Esophagus muscularis mucosa (tissue), 4 donors: ENCODE results near the gene AMER3. TPM values are rescaled to one million over a fixed set of nuclear protein-coding genes. Genes with fewer than 3 reads are reported as not detected.
A peak's percentile ranks its signal among the peaks of the same experiment; 100 is the strongest.
"Not testable (repeated sequence)": the region's sequence is repeated elsewhere in the genome, so short reads cannot be mapped to it uniquely, and the experiment has no call there.

ENCODE experiments used
- DNase-seq: peaks from one replicate; pipeline ENCODE4 v3.0.0-alpha.2; 2017; ENCODE audit errors: extremely low spot score
- H3K27ac ChIP-seq, 4 donors: fragments of 200-600 bp; sonication (generic); replicated peaks in 1 of 4; 1 replicate in 3 of 4; 2 replicates in 1 of 4; pipeline ENCODE4 v1.5.1; 2016 to 2019; ENCODE audit warnings: mild to moderate bottlenecking in 1 of 4
- H3K27me3 ChIP-seq, 4 donors: fragments of 200-600 bp; sonication (generic); one replicate each; pipeline versions ENCODE4 v1.5.1 to v1.6.0; 2016 to 2019
- H3K36me3 ChIP-seq, 4 donors: fragments of 200-600 bp; sonication (generic); one replicate each; pipeline ENCODE4 v1.5.1; 2016 to 2019
- H3K4me1 ChIP-seq, 4 donors: fragments of 200-600 bp; sonication (generic); one replicate each; pipeline ENCODE4 v1.5.1; 2016 to 2019
- H3K4me3 ChIP-seq, 4 donors: fragments of 200-600 bp; sonication (generic); 1 replicate in 2 of 4; 2 replicates in 2 of 4; pipeline ENCODE4 v1.5.1; 2016 to 2019; ENCODE audit warnings: mild to moderate bottlenecking in 4 of 4, moderate library complexity in 1 of 4
- H3K9me3 ChIP-seq, 4 donors: fragments of 200-600 bp; sonication (generic); 1 replicate in 3 of 4; 2 replicates in 1 of 4; pipeline ENCODE4 v1.5.1; 2016 to 2019
- EP300 ChIP-seq: sonication (generic); formaldehyde crosslinking; IDR thresholded peaks from one replicate; pipeline ENCODE4 v1.6.1; 2017; ENCODE audit warnings: antibody characterized with exemption
- POLR2A ChIP-seq: fragments of 450-650 bp; IDR thresholded peaks from one replicate; pipeline ENCODE4 v1.6.1; 2017; ENCODE audit warnings: antibody characterized with exemption, moderate library complexity, mild to moderate bottlenecking, low read depth
- POLR2AphosphoS5 ChIP-seq, 2 donors: sonication (generic); formaldehyde crosslinking; IDR thresholded peaks; one replicate each; pipeline ENCODE4 v1.6.1; 2017; ENCODE audit warnings: antibody characterized with exemption in 2 of 2
- WGBS: methylation state at CpG from one replicate; pipeline ENCODE4 v1.1.5; 2018; 5-methylcytosine and 5-hydroxymethylcytosine counted together
- intact Hi-C: fragments of 100-400 bp; cut with DNase I; formaldehyde crosslinking; loops from one replicate; pipeline ENCODE4 v1.15.1; 2023
- total RNA-seq, 4 donors: library from RNA; depleted of rRNA; stranded (reverse); fragments of >200 nt; gene quantifications; one replicate each; pipeline versions ENCODE4 v1.1.0 to v1.2.1, GENCODE V29; 2016
- TF ChIP-seq, protein P1 (sequence below), 3 experiments: fragments of 200-600 bp in 2 of 3; fragments of 450-650 bp in 1 of 3; sonication (generic) in 2 of 3; IDR thresholded peaks; one replicate each; pipeline ENCODE4 v1.5.1; 2017 to 2019; ENCODE audit warnings: antibody characterized with exemption in 3 of 3, mild to moderate bottlenecking in 2 of 3, moderate library complexity in 1 of 3

AMER3 gene, protein sequence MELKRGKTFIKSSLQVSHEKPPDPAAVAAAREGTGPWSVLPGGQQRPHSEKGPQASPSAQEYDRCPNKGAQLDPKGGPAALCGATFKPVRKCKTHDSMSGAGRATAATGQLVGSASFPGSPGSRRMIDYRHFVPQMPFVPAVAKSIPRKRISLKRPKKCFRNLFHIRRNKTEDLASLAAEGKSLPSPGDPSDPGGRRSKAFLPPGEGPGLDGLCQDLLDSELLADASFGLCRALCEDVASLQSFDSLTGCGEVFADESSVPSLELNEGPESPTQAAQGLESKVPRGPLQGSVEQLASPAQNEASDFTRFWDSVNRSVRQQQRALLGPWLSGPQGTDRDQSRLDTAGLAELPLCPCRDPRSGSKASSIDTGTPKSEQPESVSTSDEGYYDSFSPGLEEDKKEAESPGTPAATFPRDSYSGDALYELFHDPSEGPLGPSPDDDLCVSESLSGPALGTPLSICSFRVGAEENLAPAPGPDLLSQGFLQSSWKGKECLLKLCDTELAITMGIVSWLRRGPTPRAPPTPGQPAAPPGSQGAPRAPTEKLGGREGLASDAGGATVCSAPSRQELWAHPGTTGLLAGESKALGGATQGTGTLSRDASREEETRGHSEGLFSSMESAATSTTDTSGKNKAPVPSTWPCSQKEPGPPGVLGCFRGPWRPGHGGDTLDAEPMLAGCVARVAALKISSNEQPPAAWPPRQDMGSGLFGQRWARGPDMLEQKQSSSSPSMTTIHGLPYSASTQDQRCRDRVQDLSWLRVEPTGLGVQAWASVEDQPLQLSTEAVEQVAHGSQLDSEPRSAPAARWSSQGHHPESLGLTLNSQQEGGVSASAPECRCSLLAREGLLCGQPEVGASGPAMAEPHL
- under 1 TPM in 1 of 4 donors, not detected in 3; 0.06 TPM for total RNA-seq

DNA sequence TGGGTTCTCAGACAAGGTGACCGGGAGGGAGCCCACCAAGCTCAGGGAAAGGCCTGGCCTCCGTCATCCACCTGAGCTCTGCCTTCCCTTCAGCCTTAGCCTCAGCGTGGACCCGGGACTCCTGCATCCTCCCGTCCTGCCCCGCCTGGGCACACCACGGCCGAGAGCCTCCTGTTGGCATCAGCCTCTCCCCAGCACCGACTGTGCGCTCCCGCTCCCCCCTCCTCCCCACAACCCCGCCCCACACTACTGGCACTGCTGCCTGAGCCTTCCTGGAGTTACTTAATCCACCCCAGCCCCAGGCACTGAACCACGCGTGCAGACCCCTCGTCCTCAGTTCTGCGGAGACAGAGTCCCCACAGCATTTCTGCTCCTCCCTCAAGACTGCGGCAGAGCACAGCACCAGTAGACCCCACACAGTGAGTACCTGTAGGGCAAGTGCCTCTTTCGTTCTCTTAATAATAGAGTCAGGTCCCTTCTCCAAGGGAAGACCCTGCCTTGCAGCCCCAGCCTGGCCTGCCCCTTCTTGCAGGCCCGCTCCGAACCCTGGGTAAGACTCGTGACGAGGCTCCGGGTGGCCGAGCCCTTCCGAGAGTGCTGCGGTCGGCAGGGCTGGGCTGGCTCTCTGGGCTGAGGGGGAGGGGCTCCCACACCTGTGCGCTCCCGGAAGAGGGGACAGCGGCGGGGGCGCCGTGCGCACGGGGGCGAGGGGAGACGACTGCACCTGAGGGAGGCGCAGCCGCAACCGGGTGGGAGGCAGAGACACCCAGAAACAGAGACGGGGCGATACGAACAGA, at the start of gene AMER3:
Gene AMER3, plus strand, starts transcription at position 285 of the 797 bp plus-strand sequence. CDS start 6,533 bp downstream, outside the sequence.
- Histone ChIP-seq H3K4me1 (peaks cover 0 to 15% (median 7%) of the 10 kb centered on the region in 4 donors), H3K4me3 (peak within 1 kb of the TSS; percentile 19 to 49 (median 31)), H3K36me3 (no peaks in the 10 kb centered on the region), H3K27ac (no peak within 1 kb of the TSS), H3K9me3 (no peaks in the 10 kb centered on the region), H3K27me3 (peaks cover 0 to 88% (median 24%) of the 10 kb centered on the region in 4 donors)
- peak; percentile 79 for DNase-seq
- WGBS, result 1% methylated on average over 27 of the region's 43 CpGs
- intact Hi-C loops, result no loop called here
- TF ChIP-seq POLR2A (no peak), POLR2AphosphoS5 (IDR thresholded peaks at IDR 0.05) (no peak), EP300 (no peak)

DNA sequence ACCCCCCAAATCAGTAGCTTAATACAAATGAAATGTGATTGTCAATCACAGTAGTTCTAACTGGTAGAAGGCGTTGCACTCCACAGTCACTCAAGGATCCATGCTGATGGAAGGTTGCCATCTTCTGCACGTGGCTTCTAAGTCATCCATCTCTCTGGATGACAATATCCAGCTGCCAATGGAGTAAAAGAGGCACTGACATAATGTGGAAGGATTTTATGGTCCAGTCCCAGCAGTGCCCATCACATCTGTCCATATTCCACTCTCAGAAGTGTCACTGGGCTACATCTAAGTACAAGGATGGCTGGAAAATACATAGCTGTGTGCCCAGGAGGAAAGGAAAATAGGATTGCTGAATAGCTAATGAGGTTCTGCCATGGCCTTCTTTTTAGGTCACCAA, 40.5 kb upstream of the AMER3 start:
- intact Hi-C loops, DNase-seq: not testable (repeated sequence)
- no CpG with 5 or more reads among the region's 2 CpGs for WGBS

DNA sequence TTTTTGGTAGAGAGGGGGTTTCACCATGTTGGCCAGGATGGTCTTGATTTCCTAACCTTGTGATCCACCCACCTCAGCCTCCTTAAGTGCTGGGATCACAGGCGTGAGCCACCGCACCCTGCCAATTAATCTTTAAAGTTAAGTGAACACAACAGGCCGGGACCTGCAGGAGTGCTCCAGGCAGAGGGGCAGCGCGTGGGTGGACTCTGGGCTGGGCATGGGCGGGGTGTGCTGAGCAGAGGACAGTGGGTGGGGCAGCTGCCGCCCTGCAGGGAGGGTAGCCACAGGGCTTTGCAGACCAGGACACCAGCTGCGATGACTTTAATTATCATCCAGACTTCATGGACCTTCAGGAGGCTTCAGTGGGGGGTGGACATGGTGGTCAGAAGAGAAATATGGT, 35.3 kb upstream of the AMER3 start:
- intact Hi-C loops, result no loop called here
- DNase-seq, result peak; percentile 89
- peaks cover 0 to 14% (median 0%) of the 10 kb centered on the region in 4 donors for H3K27me3 ChIP-seq
- H3K4me1 ChIP-seq, result no peaks in the 10 kb centered on the region
- no peak overlapping the region for H3K27ac ChIP-seq
- H3K9me3 ChIP-seq, result peaks cover 0 to 11% (median 0%) of the 10 kb centered on the region in 4 donors
- TF ChIP-seq POLR2A (no peak), POLR2AphosphoS5 (IDR thresholded peaks at IDR 0.05) (no peak), EP300 (no peak)
- TF ChIP-seq, protein P1, sequence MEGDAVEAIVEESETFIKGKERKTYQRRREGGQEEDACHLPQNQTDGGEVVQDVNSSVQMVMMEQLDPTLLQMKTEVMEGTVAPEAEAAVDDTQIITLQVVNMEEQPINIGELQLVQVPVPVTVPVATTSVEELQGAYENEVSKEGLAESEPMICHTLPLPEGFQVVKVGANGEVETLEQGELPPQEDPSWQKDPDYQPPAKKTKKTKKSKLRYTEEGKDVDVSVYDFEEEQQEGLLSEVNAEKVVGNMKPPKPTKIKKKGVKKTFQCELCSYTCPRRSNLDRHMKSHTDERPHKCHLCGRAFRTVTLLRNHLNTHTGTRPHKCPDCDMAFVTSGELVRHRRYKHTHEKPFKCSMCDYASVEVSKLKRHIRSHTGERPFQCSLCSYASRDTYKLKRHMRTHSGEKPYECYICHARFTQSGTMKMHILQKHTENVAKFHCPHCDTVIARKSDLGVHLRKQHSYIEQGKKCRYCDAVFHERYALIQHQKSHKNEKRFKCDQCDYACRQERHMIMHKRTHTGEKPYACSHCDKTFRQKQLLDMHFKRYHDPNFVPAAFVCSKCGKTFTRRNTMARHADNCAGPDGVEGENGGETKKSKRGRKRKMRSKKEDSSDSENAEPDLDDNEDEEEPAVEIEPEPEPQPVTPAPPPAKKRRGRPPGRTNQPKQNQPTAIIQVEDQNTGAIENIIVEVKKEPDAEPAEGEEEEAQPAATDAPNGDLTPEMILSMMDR (IDR thresholded peaks at IDR 0.05), result no peak
- no peaks in the 10 kb centered on the region for H3K36me3 ChIP-seq
- WGBS, result 86% methylated on average over 7 of the region's 8 CpGs
- H3K4me3 ChIP-seq, result no peak overlapping the region

More for the DNA sequence above, 40.5 kb upstream of the AMER3 start:
- not testable (repeated sequence) for H3K36me3 ChIP-seq, H3K4me3 ChIP-seq, H3K4me1 ChIP-seq, H3K27me3 ChIP-seq, H3K27ac ChIP-seq, H3K9me3 ChIP-seq

DNA sequence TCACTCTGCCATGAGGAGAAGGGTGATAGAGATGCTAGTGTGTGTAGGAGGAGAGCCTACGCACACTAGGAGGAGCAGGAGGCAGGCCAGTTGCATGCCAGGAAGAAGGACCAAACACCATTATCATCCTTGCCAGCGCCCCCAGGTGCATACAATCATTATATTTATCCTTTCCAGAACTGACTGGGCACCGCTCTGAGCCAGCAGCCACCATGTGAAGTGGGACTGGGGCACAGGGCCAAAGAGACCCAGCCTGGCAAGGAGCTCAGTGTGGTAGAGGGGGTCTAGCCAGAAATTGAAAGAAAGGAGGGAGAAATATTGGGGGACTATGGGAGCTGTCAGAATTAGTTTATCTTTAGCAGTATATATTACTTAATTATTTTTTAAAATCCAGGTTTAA, 34.8 kb upstream of the AMER3 start:
- 90% methylated on average over 3 of the region's 3 CpGs for WGBS
- Histone ChIP-seq H3K36me3 (no peaks in the 10 kb centered on the region), H3K4me1 (no peaks in the 10 kb centered on the region), H3K27me3 (peaks cover 0 to 15% (median 0%) of the 10 kb centered on the region in 4 donors), H3K9me3 (peaks cover 0 to 11% (median 0%) of the 10 kb centered on the region in 4 donors), H3K4me3 (no peak overlapping the region), H3K27ac (no peak overlapping the region)
- DNase-seq, result peak; percentile 42
- intact Hi-C loops, result no loop called here
- TF ChIP-seq, protein P1 (IDR thresholded peaks at IDR 0.05), result no peak
- no peak for TF ChIP-seq EP300
- TF ChIP-seq POLR2A, result no peak
- no peak for TF ChIP-seq POLR2AphosphoS5 (IDR thresholded peaks at IDR 0.05)

DNA sequence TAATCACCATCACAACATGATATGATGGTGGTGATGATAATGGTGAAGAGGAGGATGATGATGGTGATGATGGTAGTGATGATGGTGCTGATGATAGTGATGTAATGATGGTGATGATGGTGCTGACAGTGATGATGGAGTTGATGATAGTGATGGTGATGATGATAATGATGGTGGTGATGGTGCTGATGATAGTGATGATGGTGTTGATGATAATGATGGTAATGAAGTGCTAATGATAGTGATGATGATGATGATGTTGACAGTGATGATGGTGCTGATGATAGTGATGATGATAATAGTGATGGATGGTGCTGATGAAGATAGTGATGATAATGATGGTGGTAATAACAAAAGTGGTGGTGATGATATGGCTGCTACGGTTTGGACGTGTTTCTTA, 30.9 kb upstream of the AMER3 start:
- no peak overlapping the region for H3K4me3 ChIP-seq
- no peak overlapping the region for H3K27ac ChIP-seq
- intact Hi-C loops, result no loop called here
- 90% methylated on average over 2 of the region's 2 CpGs for WGBS
- H3K9me3 ChIP-seq, result peaks cover 0 to 11% (median 0%) of the 10 kb centered on the region in 4 donors
- peaks cover 19 to 21% (median 20%) of the 10 kb centered on the region in 4 donors for H3K4me1 ChIP-seq
- no peaks in the 10 kb centered on the region for H3K36me3 ChIP-seq
- H3K27me3 ChIP-seq, result peaks cover 0 to 17% (median 0%) of the 10 kb centered on the region in 4 donors
- TF ChIP-seq POLR2A (no peak), EP300 (no peak), POLR2AphosphoS5 (IDR thresholded peaks at IDR 0.05) (no peak)
- TF ChIP-seq, protein P1 (IDR thresholded peaks at IDR 0.05), result no peak
- DNase-seq, result peak; percentile 3
